Duodenal mucosa (tissue), 2 donors: ENCODE data around the gene CST9L.

Source experiments
- H3K27ac ChIP-seq: one replicate; pipeline ENCODE4 v1.7.0; 2013; ENCODE audit warnings: low read depth, low read length
- H3K27me3 ChIP-seq, 2 donors: one replicate each; pipeline ENCODE4 v1.7.0; 2013; ENCODE audit warnings: low read length in 2 of 2, control low read depth in 1 of 2; ENCODE audit not compliant: insufficient read depth in 2 of 2, control insufficient read depth in 1 of 2
- H3K36me3 ChIP-seq, 2 donors: one replicate each; pipeline ENCODE4 v1.7.0; 2013; ENCODE audit warnings: low read length in 2 of 2, control low read depth in 1 of 2; ENCODE audit not compliant: insufficient read depth in 2 of 2, control insufficient read depth in 1 of 2
- H3K4me1 ChIP-seq, 2 donors: one replicate each; pipeline ENCODE4 v1.7.0; 2013; ENCODE audit warnings: low read length in 2 of 2, control low read depth in 1 of 2; ENCODE audit not compliant: insufficient read depth in 2 of 2, control insufficient read depth in 1 of 2
- H3K4me3 ChIP-seq, 2 donors: one replicate each; pipeline ENCODE4 v1.7.0; 2013; ENCODE audit warnings: low read length in 2 of 2, low read depth in 1 of 2
- H3K9ac ChIP-seq, 2 donors: one replicate each; pipeline ENCODE4 v1.7.0; 2013; ENCODE audit warnings: low read length in 2 of 2, low read depth in 1 of 2
- H3K9me3 ChIP-seq, 2 donors: one replicate each; pipeline ENCODE4 v1.7.0; 2013; ENCODE audit warnings: low read length in 2 of 2, control low read depth in 1 of 2; ENCODE audit not compliant: control insufficient read depth in 1 of 2

The CST9L gene

GRCh38 chr20:23515250-23515939, 52.9 kb downstream of the CST9L start:
- H3K27ac ChIP-seq: no peak overlapping the region
- no peak overlapping the region for H3K4me3 ChIP-seq
- H3K36me3 ChIP-seq: no peaks in the 10 kb centered on the region
- H3K9me3 ChIP-seq: no peaks in the 10 kb centered on the region
- no peak overlapping the region for H3K9ac ChIP-seq
- no peaks in the 10 kb centered on the region for H3K27me3 ChIP-seq
- peaks cover 0 to 3% of the 10 kb centered on the region in 2 donors for H3K4me1 ChIP-seq

GRCh38 chr20:23514848-23515247, 53.4 kb downstream of the CST9L start:
- no peaks in the 10 kb centered on the region for H3K27me3 ChIP-seq
- no peaks in the 10 kb centered on the region for H3K9me3 ChIP-seq
- no peaks in the 10 kb centered on the region for H3K36me3 ChIP-seq
- H3K27ac ChIP-seq: no peak overlapping the region
- H3K4me1 ChIP-seq: no peaks in the 10 kb centered on the region
- H3K4me3 ChIP-seq: no peak overlapping the region
- H3K9ac ChIP-seq: no peak overlapping the region
